ENCODE measurements around the gene SIPA1L2. TPM values are rescaled to one million over a fixed set of nuclear protein-coding genes. Genes with fewer than 3 reads are reported as not detected.
A peak's percentile ranks its signal among the peaks of the same experiment; 100 is the strongest.

The SIPA1L2 gene
- total RNA-seq, 2 experiments from 2014 or later: 6.2 to 13.5 TPM

DNA sequence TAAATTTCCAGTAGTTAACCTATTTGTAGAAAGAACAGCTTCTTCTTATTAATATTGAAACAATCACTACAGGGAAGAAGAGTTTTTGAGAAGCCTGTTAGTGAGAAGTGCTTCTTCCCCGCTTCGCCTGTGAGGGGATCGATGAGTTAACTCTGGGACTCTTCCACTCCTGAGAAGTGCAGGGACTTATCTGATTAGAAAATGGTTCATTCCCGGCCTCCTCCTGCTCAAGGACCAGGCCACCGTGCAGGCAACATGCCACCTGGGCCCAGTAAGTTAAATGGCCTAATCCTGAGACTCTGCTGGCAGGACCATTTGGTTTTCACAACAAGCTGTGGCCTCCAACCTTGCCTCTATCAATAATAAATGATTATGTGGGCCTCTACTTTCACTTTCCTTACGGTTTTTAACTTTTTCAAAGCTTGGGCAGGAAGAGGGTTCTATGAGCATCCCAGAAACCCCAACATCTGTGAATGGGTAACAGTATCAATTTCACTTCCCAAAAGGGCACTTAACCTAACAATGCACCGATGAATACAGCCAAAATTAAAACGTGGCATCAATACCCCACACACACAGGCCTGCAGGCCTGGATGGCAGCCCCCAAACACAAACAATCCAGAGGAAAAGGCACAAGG is 33.1 kb downstream of the SIPA1L2 start:
- CTCF ChIA-PET (ENCODE audit: unreplicated experiment): no interaction called here
- intact Hi-C loops (cut with micrococcal nuclease; ENCODE audit: unreplicated experiment): no loop called here
- peak overlapping the region; percentile 82 for H3K4me2 ChIP-seq (ENCODE audit: low read length)

DNA sequence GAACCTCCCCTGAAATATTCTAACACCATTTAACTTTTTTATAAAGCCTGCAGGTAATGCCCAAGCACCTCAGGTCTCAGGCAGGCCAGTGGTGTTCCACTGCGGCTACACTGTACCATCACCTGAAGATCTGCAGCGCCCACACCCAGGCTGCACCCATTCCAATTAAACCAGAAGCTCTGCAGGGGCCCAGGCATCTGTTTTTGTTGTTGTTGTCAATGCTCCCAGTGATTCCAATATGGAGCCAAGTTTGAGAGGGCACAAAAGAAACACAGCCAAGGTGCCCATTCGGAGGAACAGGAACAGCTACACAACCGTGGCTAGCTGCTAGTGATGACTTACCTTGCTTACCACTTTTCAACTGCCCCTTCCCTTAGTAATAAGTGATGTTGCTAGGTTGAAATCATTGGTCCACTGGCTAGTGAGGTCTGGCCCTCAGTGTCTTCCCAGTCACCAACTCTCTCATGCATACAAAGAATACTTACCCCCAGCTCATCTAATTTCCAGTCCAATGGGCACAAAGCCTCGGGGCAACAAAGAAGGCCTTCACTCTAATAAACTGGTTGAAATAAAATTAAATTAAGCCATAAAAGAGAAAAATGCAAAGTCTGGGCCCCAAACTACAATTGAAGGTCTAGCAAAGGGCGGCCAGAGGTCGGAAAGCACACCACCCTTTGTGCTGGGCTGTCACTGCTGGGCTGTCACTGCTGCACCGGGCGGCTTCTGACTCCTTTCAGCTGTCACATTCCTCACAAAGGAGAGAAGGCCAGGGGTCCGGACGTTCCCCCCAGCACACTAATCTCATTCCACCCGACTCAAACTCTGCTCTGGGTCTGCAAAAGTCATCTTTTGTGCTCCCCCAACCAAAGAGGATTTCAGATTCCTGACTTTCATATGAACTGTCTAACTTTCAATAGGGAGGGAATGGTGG is 34.9 kb downstream of the SIPA1L2 start:
- TF ChIP-seq EZH2phosphoT487 (IDR thresholded peaks at IDR 0.05; ENCODE audit: borderline replicate concordance, low read depth, low read length): no peak
- no peak for TF ChIP-seq CTCF (conservative IDR thresholded peaks at IDR 0.05; ENCODE audit: low read length)
- no peaks in the 10 kb centered on the region for H4K20me1 ChIP-seq (ENCODE audit: insufficient read depth, low read length)
- CTCF ChIA-PET (ENCODE audit: unreplicated experiment): interaction anchor here (0.5 to 2.0 kb wide), 3 partner anchors 12 to 300 kb away, joined by 3 to 6 read pairs (median 3); no protein-coding TSS in a partner anchor
- DNase-seq (ENCODE audit: low spot score): no peak
- no peak overlapping the region for H2AFZ ChIP-seq (ENCODE audit: low read length)
- no peak overlapping the region for H3K4me3 ChIP-seq (ENCODE audit: low read depth, low read length, poor library complexity, severe bottlenecking)
- H3K9me3 ChIP-seq (ENCODE audit: low read length): no peaks in the 10 kb centered on the region
- H3K36me3 ChIP-seq (ENCODE audit: insufficient read depth, low read length): no peaks in the 10 kb centered on the region
- 0 out of 2 replicates have a peak overlapping the region, but pooled peaks have one; percentile 82 for H3K4me2 ChIP-seq (ENCODE audit: low read length)
- H3K9me2 ChIP-seq (ENCODE audit: insufficient read depth, low read length): no peaks in the 10 kb centered on the region
- intact Hi-C loops (cut with micrococcal nuclease; ENCODE audit: unreplicated experiment): no loop called here
- no peak overlapping the region for H3K27ac ChIP-seq (ENCODE audit: low read depth, low read length, poor library complexity, severe bottlenecking)
- POLR2A ChIA-PET: interaction anchor here (0.7 to 8.1 kb wide), 13 partner anchors 9 to 78 kb away, joined by 3 to 115 read pairs (median 7); no protein-coding TSS in a partner anchor
- BruUV-seq (replicated peaks): no TSS peak
- peaks cover 17% of the 10 kb centered on the region; the same call in 1 of the 2 replicates for H3K79me2 ChIP-seq (ENCODE audit: insufficient read depth, low read depth, low read length)
- H3K4me1 ChIP-seq (ENCODE audit: insufficient read depth, low read length, poor library complexity, severe bottlenecking): peaks cover 99% of the 10 kb centered on the region

More for the DNA sequence above, 33.1 kb downstream of the SIPA1L2 start:
- no TSS peak for BruUV-seq (replicated peaks)
- DNase-seq (ENCODE audit: low spot score): peak; percentile 62
- H4K20me1 ChIP-seq (ENCODE audit: insufficient read depth, low read length): 0 out of 2 replicates have a peak, but pooled peaks cover 6% of the 10 kb centered on the region
- H3K9me2 ChIP-seq (ENCODE audit: insufficient read depth, low read length): no peaks in the 10 kb centered on the region
- H3K79me2 ChIP-seq (ENCODE audit: insufficient read depth, low read depth, low read length): peaks cover 17% of the 10 kb centered on the region; the same call in 1 of the 2 replicates
- no peaks in the 10 kb centered on the region for H3K36me3 ChIP-seq (ENCODE audit: insufficient read depth, low read length)
- H2AFZ ChIP-seq (ENCODE audit: low read length): peak overlapping the region; percentile 52; the same call in 1 of the 2 replicates
- peaks cover 95% of the 10 kb centered on the region for H3K4me1 ChIP-seq (ENCODE audit: insufficient read depth, low read length, poor library complexity, severe bottlenecking)
- H3K4me3 ChIP-seq (ENCODE audit: low read depth, low read length, poor library complexity, severe bottlenecking): peak overlapping the region; percentile 52
- H3K9me3 ChIP-seq (ENCODE audit: low read length): no peaks in the 10 kb centered on the region
- peak overlapping the region; percentile 79 for H3K27ac ChIP-seq (ENCODE audit: low read depth, low read length, poor library complexity, severe bottlenecking)
- TF ChIP-seq CTCF (conservative IDR thresholded peaks at IDR 0.05; ENCODE audit: low read length) (no peak), EZH2phosphoT487 (IDR thresholded peaks at IDR 0.05; ENCODE audit: borderline replicate concordance, low read depth, low read length) (no peak)
- POLR2A ChIA-PET: interaction anchor here (0.7 to 8.1 kb wide), 10 partner anchors 11 to 73 kb away, joined by 3 to 115 read pairs (median 8); no protein-coding TSS in a partner anchor

Measured in OCI-LY7 (cell line).